ENCODE measurements around the gene OR10H2.

Gene OR10H2

GRCh38 chr19:15717809-15718208, 10.0 kb upstream of the OR10H2 start:
- Histone ChIP-seq H3K4me1 (ENCODE audit: insufficient read depth, low read length) (no peaks in the 10 kb centered on the region), H3K36me3 (ENCODE audit: insufficient read depth, low read length) (no peaks in the 10 kb centered on the region), H3K9me3 (ENCODE audit: insufficient read depth, low read depth, low read length) (peaks cover 81% of the 10 kb centered on the region), H3K9ac (ENCODE audit: low read depth, low read length) (no peak overlapping the region), H3K4me3 (ENCODE audit: low read length) (no peak overlapping the region), H3K27me3 (ENCODE audit: insufficient read depth, low read length) (no peaks in the 10 kb centered on the region), H3K27ac (ENCODE audit: low read depth, low read length) (no peak overlapping the region)
- WGBS, result 72% methylated on average over 6 of the region's 6 CpGs

GRCh38 chr19:15721268-15721667, 6.6 kb upstream of the OR10H2 start:
- Histone ChIP-seq H3K4me1 (ENCODE audit: insufficient read depth, low read length) (no peaks in the 10 kb centered on the region), H3K9ac (ENCODE audit: low read depth, low read length) (no peak overlapping the region), H3K27ac (ENCODE audit: low read depth, low read length) (no peak overlapping the region), H3K27me3 (ENCODE audit: insufficient read depth, low read length) (no peaks in the 10 kb centered on the region), H3K4me3 (ENCODE audit: low read length) (no peak overlapping the region), H3K36me3 (ENCODE audit: insufficient read depth, low read length) (no peaks in the 10 kb centered on the region), H3K9me3 (ENCODE audit: insufficient read depth, low read depth, low read length) (peaks cover 87% of the 10 kb centered on the region)
- WGBS, result no CpG with 5 or more reads among the region's 1 CpG

- Histone ChIP-seq H3K9me3 (ENCODE audit: insufficient read depth, low read depth, low read length) (peaks cover 88% of the 10 kb centered on the region), H3K36me3 (ENCODE audit: insufficient read depth, low read length) (no peaks in the 10 kb centered on the region), H3K9ac (ENCODE audit: low read depth, low read length) (no peak overlapping the region), H3K27ac (ENCODE audit: low read depth, low read length) (no peak overlapping the region), H3K4me1 (ENCODE audit: insufficient read depth, low read length) (no peaks in the 10 kb centered on the region), H3K4me3 (ENCODE audit: low read length) (no peak overlapping the region), H3K27me3 (ENCODE audit: insufficient read depth, low read length) (no peaks in the 10 kb centered on the region)
- 87% methylated on average over 25 of the region's 25 CpGs for whole genome bisulfite sequencing
These were observed 4.9 kb upstream of the OR10H2 start for GRCh38 chr19:15722956-15723355.

GRCh38 chr19:15730538-15730937, 2.7 kb downstream of the OR10H2 start:
- WGBS, result 22% methylated on average over 1 of the region's 1 CpG
- H3K4me1 ChIP-seq (ENCODE audit: insufficient read depth, low read length), result no peaks in the 10 kb centered on the region
- no peak overlapping the region for H3K27ac ChIP-seq (ENCODE audit: low read depth, low read length)
- H3K9me3 ChIP-seq (ENCODE audit: insufficient read depth, low read depth, low read length), result peaks cover 94% of the 10 kb centered on the region
- no peaks in the 10 kb centered on the region for H3K36me3 ChIP-seq (ENCODE audit: insufficient read depth, low read length)
- H3K27me3 ChIP-seq (ENCODE audit: insufficient read depth, low read length), result no peaks in the 10 kb centered on the region
- no peak overlapping the region for H3K4me3 ChIP-seq (ENCODE audit: low read length)
- no peak overlapping the region for H3K9ac ChIP-seq (ENCODE audit: low read depth, low read length)

- Histone ChIP-seq H3K27me3 (ENCODE audit: insufficient read depth, low read length) (no peaks in the 10 kb centered on the region), H3K27ac (ENCODE audit: low read depth, low read length) (no peak overlapping the region), H3K9me3 (ENCODE audit: insufficient read depth, low read depth, low read length) (peaks cover 93% of the 10 kb centered on the region), H3K4me1 (ENCODE audit: insufficient read depth, low read length) (no peaks in the 10 kb centered on the region), H3K36me3 (ENCODE audit: insufficient read depth, low read length) (no peaks in the 10 kb centered on the region), H3K9ac (ENCODE audit: low read depth, low read length) (no peak overlapping the region), H3K4me3 (ENCODE audit: low read length) (no peak overlapping the region)
- WGBS, result 0% methylated on average over 1 of the region's 1 CpG
These were observed 4.6 kb downstream of the OR10H2 start for GRCh38 chr19:15732388-15732787.

GRCh38 chr19:15733895-15734294, 6.1 kb downstream of the OR10H2 start:
- no peak overlapping the region for H3K9ac ChIP-seq (ENCODE audit: low read depth, low read length)
- H3K36me3 ChIP-seq (ENCODE audit: insufficient read depth, low read length), result no peaks in the 10 kb centered on the region
- no peaks in the 10 kb centered on the region for H3K27me3 ChIP-seq (ENCODE audit: insufficient read depth, low read length)
- WGBS, result 56% methylated on average over 6 of the region's 6 CpGs
- H3K27ac ChIP-seq (ENCODE audit: low read depth, low read length), result no peak overlapping the region
- peaks cover 96% of the 10 kb centered on the region for H3K9me3 ChIP-seq (ENCODE audit: insufficient read depth, low read depth, low read length)
- H3K4me1 ChIP-seq (ENCODE audit: insufficient read depth, low read length), result no peaks in the 10 kb centered on the region
- no peak overlapping the region for H3K4me3 ChIP-seq (ENCODE audit: low read length)

GRCh38 chr19:15737722-15738121, 9.9 kb downstream of the OR10H2 start, which contains the start of gene OR10H3:
Gene OR10H3 (plus strand): TSS chr19:15737985. CDS start chr19:15741393, 3,408 bp downstream.
- 38% methylated on average over 4 of the region's 4 CpGs for whole genome bisulfite sequencing
- H3K36me3 ChIP-seq (ENCODE audit: insufficient read depth, low read length), result no peaks in the 10 kb centered on the region

GRCh38 chr19:15740785-15741184, 13.0 kb downstream of the OR10H2 start:
- 67% methylated on average over 1 of the region's 1 CpG for WGBS
- no peak overlapping the region for H3K4me3 ChIP-seq (ENCODE audit: low read length)
- H3K27ac ChIP-seq (ENCODE audit: low read depth, low read length), result no peak overlapping the region
- H3K9me3 ChIP-seq (ENCODE audit: insufficient read depth, low read depth, low read length), result peaks cover 89% of the 10 kb centered on the region
- H3K4me1 ChIP-seq (ENCODE audit: insufficient read depth, low read length), result no peaks in the 10 kb centered on the region
- no peaks in the 10 kb centered on the region for H3K36me3 ChIP-seq (ENCODE audit: insufficient read depth, low read length)
- H3K27me3 ChIP-seq (ENCODE audit: insufficient read depth, low read length), result no peaks in the 10 kb centered on the region
- H3K9ac ChIP-seq (ENCODE audit: low read depth, low read length), result no peak overlapping the region

More at GRCh38 chr19:15737722-15738121, 9.9 kb downstream of the OR10H2 start, which contains the start of gene OR10H3:
- H3K9ac ChIP-seq (ENCODE audit: low read depth, low read length), result no peak within 1 kb of the TSS
- no peaks in the 10 kb centered on the region for H3K27me3 ChIP-seq (ENCODE audit: insufficient read depth, low read length)
- no peak within 1 kb of the TSS for H3K4me3 ChIP-seq (ENCODE audit: low read length)
- no peak within 1 kb of the TSS for H3K27ac ChIP-seq (ENCODE audit: low read depth, low read length)
- no peaks in the 10 kb centered on the region for H3K4me1 ChIP-seq (ENCODE audit: insufficient read depth, low read length)
- peaks cover 94% of the 10 kb centered on the region for H3K9me3 ChIP-seq (ENCODE audit: insufficient read depth, low read depth, low read length)

- peaks cover 95% of the 10 kb centered on the region for H3K9me3 ChIP-seq (ENCODE audit: insufficient read depth, low read depth, low read length)
- no peak overlapping the region for H3K9ac ChIP-seq (ENCODE audit: low read depth, low read length)
- 86% methylated on average over 1 of the region's 2 CpGs for WGBS
- H3K36me3 ChIP-seq (ENCODE audit: insufficient read depth, low read length), result no peaks in the 10 kb centered on the region
- no peak overlapping the region for H3K4me3 ChIP-seq (ENCODE audit: low read length)
- H3K27me3 ChIP-seq (ENCODE audit: insufficient read depth, low read length), result no peaks in the 10 kb centered on the region
- H3K4me1 ChIP-seq (ENCODE audit: insufficient read depth, low read length), result no peaks in the 10 kb centered on the region
- no peak overlapping the region for H3K27ac ChIP-seq (ENCODE audit: low read depth, low read length)
These were observed 20.4 kb downstream of the OR10H2 start for GRCh38 chr19:15748239-15748638.

GRCh38 chr19:15758379-15758778, 30.6 kb downstream of the OR10H2 start:
- Histone ChIP-seq H3K36me3 (ENCODE audit: insufficient read depth, low read length) (no peaks in the 10 kb centered on the region), H3K4me1 (ENCODE audit: insufficient read depth, low read length) (no peaks in the 10 kb centered on the region), H3K27me3 (ENCODE audit: insufficient read depth, low read length) (no peaks in the 10 kb centered on the region), H3K4me3 (ENCODE audit: low read length) (no peak overlapping the region), H3K9me3 (ENCODE audit: insufficient read depth, low read depth, low read length) (peaks cover 100% of the 10 kb centered on the region), H3K27ac (ENCODE audit: low read depth, low read length) (no peak overlapping the region), H3K9ac (ENCODE audit: low read depth, low read length) (no peak overlapping the region)
- WGBS, result 67% methylated on average over 2 of the region's 2 CpGs

- no peaks in the 10 kb centered on the region for H3K27me3 ChIP-seq (ENCODE audit: insufficient read depth, low read length)
- H3K4me3 ChIP-seq (ENCODE audit: low read length), result no peak overlapping the region
- H3K9me3 ChIP-seq (ENCODE audit: insufficient read depth, low read depth, low read length), result peaks cover 99% of the 10 kb centered on the region
- 86% methylated on average over 28 of the region's 28 CpGs for WGBS
- H3K27ac ChIP-seq (ENCODE audit: low read depth, low read length), result no peak overlapping the region
- no peak overlapping the region for H3K9ac ChIP-seq (ENCODE audit: low read depth, low read length)
- H3K36me3 ChIP-seq (ENCODE audit: insufficient read depth, low read length), result no peaks in the 10 kb centered on the region
- no peaks in the 10 kb centered on the region for H3K4me1 ChIP-seq (ENCODE audit: insufficient read depth, low read length)
These were observed 32.2 kb downstream of the OR10H2 start for GRCh38 chr19:15759962-15760565.

- H3K36me3 ChIP-seq (ENCODE audit: insufficient read depth, low read length), result no peaks in the 10 kb centered on the region
- H3K27me3 ChIP-seq (ENCODE audit: insufficient read depth, low read length), result no peaks in the 10 kb centered on the region
- H3K27ac ChIP-seq (ENCODE audit: low read depth, low read length), result no peak overlapping the region
- H3K9me3 ChIP-seq (ENCODE audit: insufficient read depth, low read depth, low read length), result peaks cover 90% of the 10 kb centered on the region
- 77% methylated on average over 6 of the region's 6 CpGs for WGBS
- H3K4me3 ChIP-seq (ENCODE audit: low read length), result no peak overlapping the region
- H3K9ac ChIP-seq (ENCODE audit: low read depth, low read length), result no peak overlapping the region
- no peaks in the 10 kb centered on the region for H3K4me1 ChIP-seq (ENCODE audit: insufficient read depth, low read length)
These were observed 41.8 kb downstream of the OR10H2 start for GRCh38 chr19:15769586-15769985.

Measured in HUES64 (cell line).